OCI-M2 (cell line): ENCODE data around the gene GADD45GIP1.
"Not testable (repeated sequence)": the region's sequence is repeated elsewhere in the genome, so short reads cannot be mapped to it uniquely, and the experiment has no call there.

Source experiments
- DNase-seq: peaks from one replicate; lab custom pipeline; 2025; ENCODE audit not compliant: unreplicated experiment; lab: John Stamatoyannopoulos, UW

The GADD45GIP1 gene

GRCh38 chr19:12965017-12965811 lies 8.2 kb upstream of the GADD45GIP1 start:
- DNase-seq = no peak

GRCh38 chr19:12959481-12959880 lies 2.5 kb upstream of the GADD45GIP1 start:
- no peak for DNase-seq

DNA sequence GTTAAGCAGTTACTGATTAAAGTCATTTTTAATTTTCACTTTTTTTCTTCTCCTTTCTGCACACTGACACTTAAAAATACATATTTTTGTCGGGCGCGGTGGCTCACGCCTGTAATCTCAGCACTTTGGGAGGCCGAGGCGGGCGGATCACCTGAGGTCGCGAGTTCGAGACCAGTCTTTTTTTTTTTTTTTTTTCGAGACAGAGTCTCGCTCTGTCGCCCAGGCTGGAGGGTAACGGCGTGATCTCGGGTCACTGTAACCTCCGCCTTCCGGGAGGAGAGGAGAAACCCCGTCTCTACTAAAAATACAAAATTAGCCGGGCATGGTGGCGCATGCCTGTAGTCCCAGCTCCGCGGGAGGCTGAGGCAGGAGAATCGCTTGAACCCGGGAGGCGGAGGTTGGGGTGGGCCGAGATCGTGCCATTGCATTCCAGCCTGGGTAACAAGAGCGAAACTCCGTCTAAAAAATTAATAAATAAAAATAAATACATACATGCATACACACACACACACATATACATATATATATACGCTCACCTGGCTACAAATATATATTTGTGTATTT lies 448 bp upstream of the GADD45GIP1 start:
- DNase-seq = not testable (repeated sequence)

DNA sequence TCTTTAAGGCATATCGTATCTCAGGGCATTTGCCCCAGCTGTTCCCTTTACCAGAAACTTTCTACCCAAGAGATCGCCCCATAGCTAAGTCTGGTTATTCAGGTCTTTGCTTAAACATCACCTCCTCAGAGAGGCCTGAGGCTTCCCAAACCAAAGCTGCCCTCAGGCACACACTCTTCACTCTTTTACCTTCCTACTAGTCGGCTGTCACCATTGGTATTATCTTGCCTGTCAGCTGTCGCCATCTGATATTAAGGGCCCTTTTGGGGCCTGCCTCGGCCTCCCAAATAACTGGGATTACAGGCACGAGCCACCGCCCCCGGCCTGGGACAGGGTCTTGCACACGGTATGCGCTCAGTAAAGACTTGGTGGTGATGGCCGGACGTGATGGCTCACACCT lies 1.0 kb downstream of the GADD45GIP1 start:
- no peak for DNase-seq

DNA sequence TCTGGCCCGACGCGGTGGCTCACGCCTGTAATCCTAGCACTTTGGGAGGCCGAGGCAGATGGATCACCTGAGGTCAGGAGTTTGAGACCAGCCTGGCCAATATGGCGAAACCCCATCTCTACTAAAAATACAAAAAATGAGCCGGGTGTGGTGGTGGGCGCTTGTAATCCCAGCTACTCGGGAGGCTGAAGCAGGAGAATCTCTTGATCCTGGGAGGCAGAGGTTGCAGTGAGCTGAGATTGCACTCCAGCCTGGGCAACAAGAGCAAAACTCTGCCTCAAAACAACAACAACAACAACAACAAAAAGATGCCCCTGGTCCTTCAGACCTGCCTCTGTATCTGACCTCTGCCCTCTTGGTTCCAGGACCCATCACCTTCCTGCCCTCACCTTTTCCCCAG lies 1.4 kb downstream of the GADD45GIP1 start:
- DNase-seq = not testable (repeated sequence)

- no peak for DNase-seq
These were observed 2.4 kb downstream of the GADD45GIP1 start for GRCh38 chr19:12954612-12954962.

DNA sequence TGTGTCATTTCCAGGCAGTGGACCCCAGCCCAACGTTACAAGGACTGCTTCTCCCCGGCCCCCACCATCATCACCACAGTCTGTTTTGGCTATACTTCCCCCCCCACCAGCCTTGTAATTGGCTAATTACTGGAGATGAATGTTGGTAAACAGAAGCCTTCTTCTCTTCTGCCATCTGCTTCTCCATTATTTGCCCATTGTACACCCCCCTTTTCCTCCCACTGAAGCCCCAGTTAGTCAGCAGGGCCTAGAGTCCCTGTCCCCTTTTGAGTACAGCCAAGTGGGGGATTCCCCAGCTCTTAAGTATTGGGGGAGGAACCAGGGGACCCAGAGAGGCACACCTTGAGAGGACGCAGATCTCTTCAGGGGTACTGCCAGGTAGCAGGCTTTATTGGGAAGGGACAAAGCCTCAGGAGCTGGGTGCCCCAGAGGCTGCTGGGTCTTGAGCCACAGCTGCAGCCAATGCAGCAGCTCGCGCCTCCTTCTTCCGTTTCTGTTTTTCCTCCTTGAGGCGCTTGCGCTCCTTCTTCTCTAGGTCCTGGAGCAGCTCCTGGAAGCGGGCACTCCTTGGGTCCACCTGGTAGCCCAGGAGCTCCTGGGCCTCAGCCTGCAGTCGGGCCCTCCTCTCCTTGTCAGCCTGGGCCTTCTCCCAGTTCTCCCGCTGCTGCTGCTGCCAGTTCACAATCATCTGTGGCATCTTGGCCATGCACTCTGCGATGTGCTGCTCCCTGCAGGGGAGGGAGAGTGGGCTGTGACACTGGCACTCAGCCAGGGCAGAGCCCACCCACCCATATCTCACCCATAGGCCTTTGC lies 3.0 kb downstream of the GADD45GIP1 start:
- DNase-seq = no peak

GRCh38 chr19:12953138-12953798 lies 3.8 kb downstream of the GADD45GIP1 start:
- no peak for DNase-seq

DNA sequence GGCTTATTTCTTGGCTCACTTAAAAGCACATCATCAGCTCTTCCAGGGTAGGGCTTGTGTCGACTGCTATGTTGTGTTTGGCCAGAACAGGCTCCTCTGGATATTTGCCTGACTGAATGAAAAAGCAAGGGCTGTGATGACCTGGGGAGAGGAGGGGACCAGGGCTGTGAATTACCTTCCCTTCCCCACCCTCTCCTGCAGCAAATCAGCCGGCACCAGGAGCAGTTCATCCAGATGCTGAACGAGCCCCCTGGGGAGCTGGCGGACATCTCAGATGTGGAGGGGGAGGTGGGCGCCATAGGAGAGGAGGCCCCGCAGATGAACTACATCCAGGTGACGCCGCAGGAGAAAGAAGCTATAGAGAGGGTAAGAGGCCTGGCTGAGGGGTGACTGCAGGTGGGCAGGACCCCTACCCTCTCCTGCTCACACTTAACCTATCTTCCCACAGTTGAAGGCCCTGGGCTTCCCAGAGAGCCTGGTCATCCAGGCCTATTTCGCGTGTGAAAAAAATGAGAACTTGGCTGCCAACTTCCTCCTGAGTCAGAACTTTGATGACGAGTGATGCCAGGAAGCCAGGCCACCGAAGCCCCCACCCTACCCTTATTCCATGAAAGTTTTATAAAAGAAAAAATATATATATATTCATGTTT lies 4.4 kb downstream of the GADD45GIP1 start:
- DNase-seq = no peak

GRCh38 chr19:12952050-12952449 lies 5.0 kb downstream of the GADD45GIP1 start:
- not testable (repeated sequence) for DNase-seq

DNA sequence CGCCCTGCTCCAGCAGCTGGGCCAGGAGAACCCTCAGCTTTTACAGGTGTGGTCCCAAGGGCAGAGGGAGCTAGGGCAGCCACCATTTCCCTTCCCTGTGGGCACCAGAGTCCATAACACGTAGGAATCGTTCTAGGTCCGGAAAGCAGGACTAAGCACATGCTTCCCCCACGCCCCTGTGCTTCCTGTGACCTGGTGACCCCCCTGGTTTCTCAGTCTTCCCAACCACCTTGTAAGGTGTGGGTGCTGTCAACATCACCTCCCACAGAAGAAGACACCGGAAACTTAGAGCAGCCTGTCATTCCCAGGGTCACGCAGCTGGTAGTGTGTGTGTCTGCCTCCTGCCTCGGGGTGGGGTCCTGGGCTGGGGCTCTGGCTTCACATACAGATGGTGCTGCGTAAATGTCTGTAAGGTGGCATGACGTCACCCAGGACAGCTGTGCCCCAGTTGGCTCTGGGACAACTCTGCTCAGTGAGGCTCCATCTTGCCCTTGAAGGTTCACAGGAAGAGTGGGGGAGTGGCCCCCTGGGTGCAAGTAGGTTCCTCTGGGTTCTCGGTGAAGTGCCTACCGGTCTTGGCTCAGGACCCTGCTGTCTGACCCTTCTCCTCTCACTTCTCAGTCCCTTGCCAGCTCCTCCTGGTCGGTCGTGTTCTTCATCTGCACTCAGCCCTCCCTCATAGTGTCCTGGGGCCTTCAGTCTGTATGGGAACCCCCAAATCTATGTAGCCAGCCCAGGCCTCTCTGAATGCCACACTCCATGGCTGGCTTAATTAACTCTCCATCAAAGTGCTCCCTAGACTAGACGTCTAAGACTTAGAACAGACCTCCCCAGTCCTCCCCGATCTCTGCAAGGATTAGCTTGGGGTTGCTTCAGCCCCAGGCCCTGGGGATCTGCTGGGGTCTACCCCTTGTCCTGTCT lies 7.4 kb downstream of the GADD45GIP1 start:
- no peak for DNase-seq

DNA sequence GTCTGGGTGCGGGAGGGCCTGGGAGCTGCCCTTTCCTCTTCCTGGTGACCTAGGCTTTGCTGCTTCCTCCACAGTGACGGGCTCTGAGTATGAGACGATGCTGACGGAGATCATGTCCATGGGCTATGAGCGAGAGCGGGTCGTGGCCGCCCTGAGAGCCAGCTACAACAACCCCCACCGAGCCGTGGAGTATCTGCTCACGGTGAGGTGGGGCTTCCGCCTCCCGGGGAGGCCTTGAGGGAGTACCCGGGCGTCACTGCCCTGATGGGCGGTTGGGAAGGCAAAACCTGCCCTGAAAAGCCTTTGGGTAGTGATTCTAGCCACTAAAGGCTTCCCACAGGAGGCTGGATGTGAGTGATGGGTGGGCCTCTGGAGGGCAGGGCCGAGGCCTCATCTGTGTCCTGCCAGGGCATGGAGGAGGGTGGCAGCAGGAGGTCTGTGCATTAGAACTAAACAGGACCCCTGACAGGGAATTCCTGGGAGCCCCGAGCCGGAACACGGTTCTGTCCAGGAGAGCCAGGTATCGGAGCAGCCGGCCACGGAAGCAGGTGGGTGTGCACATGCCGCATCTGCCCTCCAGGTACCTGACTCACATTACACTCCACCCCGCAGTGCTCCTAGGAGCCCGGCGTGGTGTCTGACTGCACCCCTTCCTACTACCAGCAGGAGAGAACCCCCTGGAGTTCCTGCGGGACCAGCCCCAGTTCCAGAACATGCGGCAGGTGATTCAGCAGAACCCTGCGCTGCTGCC lies 8.2 kb downstream of the GADD45GIP1 start:
- no peak for DNase-seq

GRCh38 chr19:12947702-12948611 lies 9.1 kb downstream of the GADD45GIP1 start:
- DNase-seq = no peak

DNA sequence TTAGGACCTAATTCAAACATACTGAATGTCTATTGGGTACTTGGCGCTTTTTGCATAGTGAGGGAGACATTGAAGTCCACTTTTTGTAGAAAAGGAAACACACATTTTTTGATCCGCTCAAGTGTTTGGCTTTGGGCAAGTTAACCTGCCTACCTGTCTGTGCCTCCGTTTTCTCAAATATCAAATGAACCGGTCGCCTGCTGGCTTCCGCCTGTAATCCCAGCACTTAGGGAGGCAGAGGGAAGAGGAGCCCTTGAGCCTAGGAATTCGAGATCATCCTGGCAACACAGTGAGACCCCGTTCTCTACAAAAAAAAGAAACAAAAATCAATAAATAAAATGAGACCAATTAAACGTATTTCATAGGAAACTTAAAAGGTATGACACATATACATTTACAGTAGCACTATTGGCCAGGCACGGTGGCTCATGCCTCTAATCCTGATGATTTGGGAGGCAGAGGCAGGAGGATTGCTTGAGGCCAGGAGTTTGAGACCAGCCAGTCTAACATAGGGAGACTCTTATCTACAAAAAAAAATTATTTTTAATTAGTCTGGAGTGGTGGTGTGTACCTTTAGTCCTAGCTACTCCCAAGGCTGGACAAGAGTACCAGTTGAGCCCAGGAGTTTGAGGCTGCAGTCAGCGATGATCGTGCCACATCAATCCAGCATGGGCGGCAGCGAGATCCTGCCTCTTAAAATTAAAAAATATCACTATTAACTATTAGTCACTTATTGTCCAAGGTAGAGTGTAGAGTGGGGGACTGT lies 10.1 kb downstream of the GADD45GIP1 start:
- DNase-seq = no peak

GRCh38 chr19:12946092-12946721 lies 10.8 kb downstream of the GADD45GIP1 start:
- DNase-seq = no peak

DNA sequence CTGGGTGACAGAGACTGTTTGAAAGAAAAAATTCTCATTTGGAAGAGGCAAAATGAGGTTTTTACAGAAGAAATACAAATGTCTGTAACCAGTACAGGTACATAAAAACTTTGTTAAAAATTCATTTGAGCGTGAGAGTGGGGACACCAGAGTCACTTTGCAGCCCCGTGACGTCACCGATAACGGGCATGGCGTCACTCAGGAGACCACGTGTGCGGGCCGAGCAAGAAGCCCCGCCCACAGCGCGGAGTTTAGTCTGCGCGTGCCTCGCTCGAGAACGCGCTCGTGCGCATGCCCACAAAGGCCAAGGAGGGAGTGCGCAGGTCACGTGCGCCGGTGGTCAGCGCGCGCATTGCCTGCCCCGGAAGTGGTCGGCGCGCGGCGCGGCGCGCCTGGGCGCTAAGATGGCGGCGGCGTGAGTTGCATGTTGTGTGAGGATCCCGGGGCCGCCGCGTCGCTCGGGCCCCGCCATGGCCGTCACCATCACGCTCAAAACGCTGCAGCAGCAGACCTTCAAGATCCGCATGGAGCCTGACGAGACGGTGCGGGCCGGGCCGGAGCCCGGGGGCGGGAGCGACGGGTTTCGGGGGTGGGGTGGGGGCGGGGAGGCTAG lies 11.4 kb downstream of the GADD45GIP1 start, which contains the start of gene RAD23A:
TSS of gene RAD23A (plus strand) at position 384 of the 613 bp plus-strand sequence. CDS start at position 471, 87 bp downstream.
- DNase-seq = no peak
